GM10266 (cell line): ENCODE measurements around the gene EIF4E.

Source experiments
- DNase-seq: peaks from one replicate; pipeline ENCODE4 v3.0.0; 2012; ENCODE audit errors: extremely low spot score
- TF ChIP-seq, protein P1 (sequence below): IDR thresholded peaks from 2 replicates; pipeline ENCODE4 v1.5.1; 2012; ENCODE audit warnings: mild to moderate bottlenecking, low read depth; ENCODE audit not compliant: control insufficient read depth, insufficient read depth; ENCODE audit errors: missing control alignments

The EIF4E gene

DNA sequence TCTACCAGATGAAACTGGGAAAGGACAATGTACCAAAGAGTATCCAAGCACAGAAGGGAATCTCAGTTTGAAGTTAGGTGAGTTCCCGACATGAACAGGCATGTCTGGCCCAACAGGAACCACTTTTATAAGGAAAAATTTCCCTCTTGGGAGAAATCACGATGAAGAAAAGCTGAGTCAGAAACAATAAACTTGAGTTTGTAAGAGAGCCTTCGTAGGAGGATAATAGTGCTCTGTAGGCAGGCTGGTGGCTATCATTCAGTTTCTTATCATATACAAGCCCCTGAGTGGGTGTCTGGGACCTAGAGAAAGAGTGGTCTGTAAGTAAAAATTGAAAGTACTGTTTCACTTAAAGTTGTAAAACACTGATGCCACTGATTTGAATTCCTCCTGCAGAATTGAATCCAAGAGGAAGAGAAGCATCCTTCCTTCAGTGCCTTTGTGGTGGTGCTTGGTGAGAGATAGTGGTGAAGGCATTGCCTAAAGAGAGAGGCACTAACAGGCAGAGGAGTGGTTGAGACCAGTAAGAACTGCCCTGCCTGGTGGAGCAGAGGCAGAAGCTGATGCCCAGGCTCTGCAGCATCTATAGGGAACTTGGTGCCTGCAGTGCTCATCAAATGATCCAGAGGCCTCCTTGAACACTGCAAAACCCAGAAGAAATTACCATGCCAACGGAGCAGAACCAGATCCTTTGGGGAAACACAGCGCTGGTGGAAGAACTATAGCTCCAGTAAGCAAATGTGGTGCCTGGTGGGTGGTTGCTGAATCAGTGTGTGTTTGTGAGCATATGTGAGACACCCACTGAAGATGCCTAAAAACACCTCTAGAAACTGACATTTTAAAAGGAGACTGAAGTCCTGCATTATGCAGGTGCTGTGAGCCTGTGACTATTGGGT lies 34.9 kb upstream of the EIF4E start:
- TF ChIP-seq, protein P1, sequence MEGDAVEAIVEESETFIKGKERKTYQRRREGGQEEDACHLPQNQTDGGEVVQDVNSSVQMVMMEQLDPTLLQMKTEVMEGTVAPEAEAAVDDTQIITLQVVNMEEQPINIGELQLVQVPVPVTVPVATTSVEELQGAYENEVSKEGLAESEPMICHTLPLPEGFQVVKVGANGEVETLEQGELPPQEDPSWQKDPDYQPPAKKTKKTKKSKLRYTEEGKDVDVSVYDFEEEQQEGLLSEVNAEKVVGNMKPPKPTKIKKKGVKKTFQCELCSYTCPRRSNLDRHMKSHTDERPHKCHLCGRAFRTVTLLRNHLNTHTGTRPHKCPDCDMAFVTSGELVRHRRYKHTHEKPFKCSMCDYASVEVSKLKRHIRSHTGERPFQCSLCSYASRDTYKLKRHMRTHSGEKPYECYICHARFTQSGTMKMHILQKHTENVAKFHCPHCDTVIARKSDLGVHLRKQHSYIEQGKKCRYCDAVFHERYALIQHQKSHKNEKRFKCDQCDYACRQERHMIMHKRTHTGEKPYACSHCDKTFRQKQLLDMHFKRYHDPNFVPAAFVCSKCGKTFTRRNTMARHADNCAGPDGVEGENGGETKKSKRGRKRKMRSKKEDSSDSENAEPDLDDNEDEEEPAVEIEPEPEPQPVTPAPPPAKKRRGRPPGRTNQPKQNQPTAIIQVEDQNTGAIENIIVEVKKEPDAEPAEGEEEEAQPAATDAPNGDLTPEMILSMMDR = no peak
- DNase-seq = no peak

DNA sequence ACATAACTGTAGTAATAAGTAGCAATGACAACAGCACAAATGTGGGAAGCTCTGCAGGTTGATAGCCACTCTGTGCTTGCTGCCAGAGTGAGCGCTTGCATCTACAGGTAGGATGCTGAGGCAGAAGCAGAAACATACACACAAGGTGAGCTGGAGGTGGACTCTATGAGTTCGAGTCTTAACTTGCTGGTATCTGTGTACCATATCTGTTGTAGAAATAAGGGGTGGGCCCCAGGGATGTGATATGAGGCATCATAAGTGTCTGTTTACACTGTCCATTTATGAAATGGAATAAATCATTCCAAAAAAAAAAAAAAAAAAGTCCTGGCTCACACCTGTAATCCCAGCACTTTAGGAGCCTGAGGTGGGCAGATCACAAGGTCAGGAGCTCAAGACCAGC lies 32.8 kb upstream of the EIF4E start:
- DNase-seq = no peak
- TF ChIP-seq, protein P1 = no peak

DNA sequence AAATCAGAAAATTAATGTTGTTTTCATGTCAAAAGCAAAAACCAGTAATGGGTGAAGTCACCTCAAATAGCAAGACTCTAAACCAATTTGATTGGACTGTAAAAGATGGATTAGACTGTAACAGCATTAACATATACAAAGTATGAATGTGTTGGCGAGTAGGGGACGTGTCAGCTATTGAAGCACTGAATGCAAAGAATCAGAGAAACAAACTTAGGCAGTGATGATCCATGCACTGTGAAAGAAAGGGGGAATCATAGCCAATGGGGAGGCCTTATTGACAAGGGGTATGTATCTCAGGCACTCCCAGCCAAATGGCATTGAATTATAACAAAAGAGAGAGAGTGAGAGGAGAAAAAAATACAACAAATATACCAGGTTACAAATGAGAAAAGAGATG lies 30.5 kb upstream of the EIF4E start:
- no peak for DNase-seq
- TF ChIP-seq, protein P1 = no peak

DNA sequence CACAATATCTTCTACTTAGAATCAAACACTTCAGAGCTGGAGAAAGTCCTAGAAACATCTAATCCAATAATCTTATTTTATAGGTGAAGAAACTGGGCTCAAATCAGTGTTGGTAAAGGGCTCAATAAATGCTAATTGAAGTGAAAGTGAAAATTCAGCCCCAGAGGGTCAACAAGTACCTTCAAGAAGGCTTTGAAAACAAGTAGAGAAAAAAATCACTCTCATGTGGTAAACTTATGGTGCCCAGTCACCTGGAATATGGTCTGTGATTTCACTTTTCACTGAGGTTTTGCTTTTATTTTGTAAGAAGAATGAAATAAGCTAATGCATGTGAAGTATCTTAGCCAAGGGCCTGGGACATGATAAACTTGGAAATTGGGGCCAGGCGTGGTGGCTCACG lies 29.1 kb upstream of the EIF4E start:
- DNase-seq = no peak
- TF ChIP-seq, protein P1 = no peak

DNA sequence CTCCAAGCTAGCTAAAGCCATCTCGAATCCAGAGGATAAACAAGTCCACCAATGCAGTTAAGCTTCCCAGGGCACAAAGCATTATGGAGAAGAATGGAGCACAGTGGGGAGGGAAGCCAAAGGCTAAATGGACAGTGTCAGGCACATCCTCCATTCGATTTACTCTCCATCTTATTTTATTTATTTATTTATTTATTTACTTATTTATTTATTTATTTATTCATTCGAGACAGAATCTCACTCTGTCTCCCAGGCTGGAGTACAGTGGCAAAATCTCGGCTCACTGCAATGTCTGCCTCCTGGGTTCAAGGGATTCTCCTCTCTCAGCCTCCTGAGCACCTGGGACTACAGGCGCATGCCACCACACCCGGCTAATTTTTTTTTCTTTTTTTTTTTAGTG lies 26.3 kb upstream of the EIF4E start:
- DNase-seq = no peak
- TF ChIP-seq, protein P1 = no peak

DNA sequence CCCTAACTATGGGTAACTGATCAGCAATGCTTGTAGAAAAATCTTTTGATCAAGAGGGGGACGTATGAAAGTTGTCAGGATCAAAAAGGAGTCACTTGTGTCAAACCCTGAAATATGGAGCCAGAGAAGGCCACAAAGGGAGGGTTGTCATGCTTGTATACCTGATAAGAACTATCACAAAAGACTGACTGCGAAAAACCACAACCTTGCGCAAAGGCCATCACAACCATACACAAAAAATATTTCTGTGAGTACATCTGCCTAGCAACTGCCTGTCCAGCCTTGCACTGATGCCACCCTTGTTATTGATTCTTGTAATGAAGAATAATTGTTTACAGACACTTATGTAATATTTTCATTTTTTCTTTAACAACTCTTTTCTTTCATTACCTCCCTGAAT lies 22.8 kb upstream of the EIF4E start:
- TF ChIP-seq, protein P1 = no peak
- DNase-seq = no peak

DNA sequence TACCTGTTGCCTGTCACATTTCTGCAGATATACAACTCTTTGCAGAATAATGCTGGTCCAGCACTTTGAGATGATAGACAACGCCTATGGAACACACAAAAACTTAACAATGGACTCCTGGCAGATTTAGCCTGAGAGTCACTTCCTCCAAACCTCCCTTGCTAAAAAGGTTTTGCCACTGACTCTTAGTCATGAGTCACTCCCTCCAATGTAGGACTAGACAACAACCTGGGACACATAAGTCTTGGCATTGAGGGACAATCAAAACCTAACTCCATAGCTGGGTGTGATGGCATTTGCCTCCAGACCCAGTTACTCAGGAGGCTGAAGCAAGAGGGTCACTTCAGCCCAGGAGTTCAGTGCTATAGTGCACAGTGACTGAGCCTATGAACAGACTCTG lies 22.0 kb upstream of the EIF4E start:
- TF ChIP-seq, protein P1 = no peak
- DNase-seq = no peak
